Pons (tissue), 1 donor: ENCODE data around the gene KMT5B.
"Not testable (repeated sequence)": the region's sequence is repeated elsewhere in the genome, so short reads cannot be mapped to it uniquely, and the experiment has no call there.

Source experiments
- DNase-seq: peaks from one replicate; pipeline ENCODE4 v3.0.0-alpha.2; 2016; ENCODE audit warnings: low spot score

The KMT5B gene

DNA sequence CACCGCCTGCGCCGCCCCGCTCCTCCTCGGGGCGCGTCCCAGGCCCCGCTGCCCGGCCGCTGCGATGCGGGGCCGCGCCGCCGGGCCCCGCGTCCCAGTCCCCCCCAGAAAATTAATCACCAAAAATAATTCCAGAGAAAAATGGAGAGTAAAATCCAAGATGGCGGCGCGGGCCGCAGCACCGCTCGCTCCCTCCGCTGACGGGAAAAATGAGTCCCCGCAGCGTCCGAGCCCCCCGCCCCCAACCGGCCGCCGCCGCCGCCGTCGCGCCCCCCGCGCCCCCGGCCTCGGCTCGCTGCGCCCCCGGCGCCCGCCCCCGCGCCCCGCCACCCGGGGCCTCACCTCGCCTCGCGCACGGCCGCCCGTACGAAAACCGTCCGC lies at the start of gene KMT5B:
Gene KMT5B, minus strand, starts transcription at position 162 of the 381 bp plus-strand sequence. CDS start 23,220 bp downstream, outside the sequence.
- DNase-seq: no peak

DNA sequence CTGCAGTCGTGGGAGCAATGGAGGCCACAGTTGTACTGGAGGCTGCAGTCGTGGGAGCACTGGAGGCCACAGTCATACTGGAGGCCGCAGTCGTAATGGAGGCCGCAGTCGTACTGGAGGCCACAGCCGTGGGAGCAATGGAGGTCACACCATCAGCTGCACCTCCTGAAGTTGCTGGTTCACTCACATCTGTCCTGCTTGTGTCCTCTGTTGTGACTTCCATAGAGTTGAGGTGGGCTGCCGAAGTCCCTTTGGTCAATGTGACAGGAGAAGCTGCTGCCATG lies 49.4 kb upstream of the KMT5B start:
- DNase-seq: no peak

DNA sequence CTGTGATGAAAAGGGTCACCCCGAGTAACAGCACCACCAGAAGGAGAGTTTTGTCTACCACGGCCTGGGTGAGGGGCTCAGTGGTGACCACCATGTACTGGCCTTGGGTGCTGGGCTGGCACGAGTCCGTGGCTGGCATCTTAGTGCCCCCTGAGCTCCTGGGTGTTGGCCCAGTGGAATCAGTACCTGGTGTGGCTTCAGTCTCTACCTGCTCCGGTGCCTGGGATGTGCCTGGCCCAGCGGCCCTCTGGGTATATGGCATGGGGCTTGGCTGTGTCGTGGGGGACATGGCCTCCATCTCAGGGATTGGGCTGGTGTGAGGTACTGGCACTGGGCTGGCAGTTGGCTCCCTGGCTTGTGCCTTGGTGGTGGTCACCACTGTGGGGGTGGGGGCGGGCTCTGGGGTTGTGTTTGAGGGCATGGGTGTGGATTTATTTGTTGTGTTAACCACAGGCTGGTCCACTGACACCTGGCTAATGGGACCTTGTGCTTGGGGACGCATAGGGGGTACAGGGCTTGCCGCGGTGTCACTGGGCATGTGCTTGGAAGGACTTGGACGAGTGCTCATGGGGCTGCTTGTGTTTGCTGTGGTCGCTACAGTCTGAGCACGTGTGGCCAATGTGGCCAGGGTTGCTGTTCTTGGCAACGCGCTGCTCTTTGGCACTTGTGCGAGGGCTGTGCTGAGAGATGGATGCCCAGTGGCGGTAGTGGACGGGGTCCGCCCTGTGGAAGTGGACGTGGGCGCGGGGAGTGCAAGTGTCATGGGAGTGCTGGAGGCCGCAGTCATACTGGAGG lies 48.9 kb upstream of the KMT5B start:
- no peak for DNase-seq

DNA sequence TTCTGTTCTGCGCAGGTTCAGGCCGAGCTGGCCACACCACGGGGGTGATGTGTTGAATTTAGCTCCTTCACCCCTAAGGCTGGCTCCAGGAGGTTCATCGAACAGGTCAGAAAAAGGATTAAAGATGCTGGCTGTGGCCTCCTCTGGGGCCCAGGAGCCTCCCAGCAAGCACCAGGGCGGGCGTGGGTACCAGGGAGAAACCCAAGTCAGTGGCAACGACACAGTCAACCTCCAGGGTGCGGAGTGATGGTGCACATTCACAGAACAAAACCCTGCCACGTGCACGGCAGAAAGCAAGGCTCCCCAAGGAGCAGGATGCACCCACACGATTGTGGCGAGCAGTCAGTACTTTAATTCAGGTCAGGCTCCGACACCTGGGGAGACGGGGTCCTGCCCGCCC lies 47.9 kb upstream of the KMT5B start:
- no peak for DNase-seq

DNA sequence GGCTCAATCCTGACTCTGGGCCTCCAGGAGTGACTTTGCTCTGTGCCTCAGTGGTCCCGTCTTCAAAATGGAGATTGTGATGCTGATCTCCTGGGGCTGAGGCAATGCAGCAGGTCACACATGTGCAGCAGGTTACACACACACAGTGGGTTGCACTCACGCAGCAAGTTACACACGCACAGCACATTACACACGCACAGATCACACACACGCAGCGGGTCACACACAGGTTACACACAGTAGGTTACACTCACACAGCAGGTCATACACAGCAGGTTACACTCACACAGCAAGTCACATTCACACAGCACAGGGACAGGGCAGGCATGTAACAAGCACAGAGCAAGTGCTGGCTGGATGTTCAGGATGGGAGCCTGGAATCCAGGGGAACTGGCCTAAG lies 47.4 kb upstream of the KMT5B start:
- DNase-seq: no peak

DNA sequence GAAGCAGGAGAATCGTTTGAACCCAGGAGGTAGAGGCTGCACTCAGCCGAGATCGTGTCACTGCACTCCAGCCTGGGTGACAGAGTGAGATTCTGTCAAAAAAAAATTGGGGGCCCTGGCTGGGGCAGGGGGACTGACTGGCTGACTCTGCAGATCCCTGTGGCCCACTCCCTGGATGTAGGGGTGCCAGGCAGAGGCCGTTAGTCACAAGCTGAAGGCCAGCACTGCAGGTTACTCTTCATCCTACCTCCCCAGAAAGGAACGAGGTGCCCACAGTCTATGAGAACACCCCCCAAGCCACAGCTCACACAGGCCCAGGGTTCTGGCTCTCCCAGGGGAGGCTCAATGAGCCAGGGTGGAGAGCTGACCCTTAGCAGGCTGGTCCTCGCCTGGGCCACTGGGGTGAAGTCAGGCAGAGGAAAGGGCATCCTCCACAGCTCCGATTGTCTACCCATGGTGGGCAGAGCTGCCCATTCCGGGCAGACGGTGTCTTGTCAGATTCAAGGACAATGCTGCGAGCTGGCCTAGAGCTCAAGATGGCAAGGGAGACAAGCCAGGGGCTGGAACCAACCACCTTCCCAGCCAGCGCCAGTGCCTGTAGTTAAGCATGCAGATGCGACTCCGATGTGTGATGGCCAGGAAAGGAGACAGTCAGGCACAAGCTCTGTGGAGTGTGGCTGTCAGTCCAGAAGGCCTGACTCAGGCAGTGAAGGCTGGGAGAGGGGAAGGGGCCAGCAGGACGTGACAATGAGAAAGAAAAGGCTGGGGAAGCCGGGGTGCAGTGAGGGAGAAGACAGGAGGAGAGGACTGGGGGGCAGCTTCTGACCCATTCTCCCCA lies 46.2 kb upstream of the KMT5B start:
- DNase-seq: no peak

DNA sequence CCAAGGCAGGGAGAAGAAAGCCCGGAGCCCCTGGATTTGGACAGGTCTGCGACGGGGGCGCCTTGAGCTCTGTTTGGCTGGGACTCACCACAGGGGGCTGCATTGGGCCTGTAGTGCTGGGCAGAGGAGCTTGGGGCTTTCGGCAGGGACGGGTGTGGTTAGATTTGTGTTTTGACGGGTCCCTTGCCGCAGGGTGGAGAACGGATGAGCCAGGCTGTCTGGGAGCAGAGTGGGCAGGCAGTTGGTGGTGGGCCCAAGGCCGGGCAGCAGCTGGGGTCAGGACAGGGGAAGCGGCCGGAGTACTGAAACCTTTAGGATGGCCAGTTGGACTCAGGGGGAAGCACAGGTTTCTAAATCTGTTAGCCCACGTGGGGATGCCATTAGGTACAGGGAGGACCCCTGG lies 45.3 kb upstream of the KMT5B start:
- DNase-seq: no peak

DNA sequence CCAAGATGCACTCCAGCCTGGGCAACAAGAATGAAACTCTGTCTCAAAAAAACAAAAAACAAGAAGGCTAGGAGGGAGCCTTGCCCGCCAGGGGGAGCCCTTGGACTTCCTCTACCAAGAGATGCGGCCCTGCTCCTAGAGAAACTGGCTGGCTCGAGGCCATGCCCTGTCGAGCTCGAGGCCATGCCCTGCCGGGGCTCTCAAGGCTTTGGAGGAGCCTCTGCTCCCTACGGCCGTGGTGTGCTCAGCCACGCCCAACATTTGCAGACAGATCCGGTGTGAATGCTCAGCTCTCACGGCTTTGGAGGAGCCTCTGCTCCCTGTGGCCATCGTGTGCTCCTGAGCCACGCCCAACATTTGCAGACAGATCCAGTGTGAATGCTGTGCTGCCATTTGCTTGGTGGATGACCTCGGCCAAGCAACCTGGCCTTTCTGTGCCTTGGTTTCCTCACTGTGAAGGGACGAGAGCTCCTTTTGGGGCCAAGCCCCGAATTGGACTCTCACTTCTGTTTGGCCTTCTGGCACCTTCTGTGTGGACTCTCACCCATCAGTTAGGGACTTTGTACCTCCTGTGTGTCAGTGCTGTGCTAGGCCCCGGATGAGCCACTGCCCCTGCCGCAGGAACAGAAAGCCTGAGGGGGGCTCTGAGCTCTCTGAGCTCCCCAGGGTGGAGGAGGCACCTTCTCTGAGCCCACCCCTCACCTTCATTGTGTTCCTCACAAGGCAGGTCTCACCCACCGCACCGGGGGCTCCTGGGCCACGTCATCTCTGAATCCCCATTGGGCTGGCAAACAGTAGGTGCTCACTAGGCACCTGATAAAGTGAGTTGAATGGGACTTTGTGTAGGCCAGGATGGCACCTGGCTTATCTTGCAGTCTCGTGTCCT lies 44.6 kb upstream of the KMT5B start:
- DNase-seq: peak; percentile 96

DNA sequence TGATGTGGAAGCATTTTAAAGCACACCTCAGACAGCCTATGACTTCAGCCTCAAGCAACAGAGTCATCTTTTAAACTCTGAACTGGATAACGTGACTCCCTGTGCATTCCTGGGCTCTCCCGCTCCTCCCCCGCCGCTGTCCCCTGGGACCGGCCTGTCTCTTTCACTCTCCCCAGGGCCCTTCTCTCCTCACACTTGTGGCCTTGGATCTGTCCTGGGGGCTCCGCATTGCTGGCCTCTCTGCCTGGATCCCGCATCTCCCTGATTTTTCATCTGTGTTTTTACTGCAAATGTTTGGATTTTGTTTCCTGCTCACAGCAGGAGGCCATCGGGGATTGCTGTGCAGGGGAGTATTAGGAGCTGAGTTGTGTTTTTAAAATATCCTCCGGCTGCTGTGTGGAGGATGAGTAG lies 43.2 kb upstream of the KMT5B start:
- no peak for DNase-seq

DNA sequence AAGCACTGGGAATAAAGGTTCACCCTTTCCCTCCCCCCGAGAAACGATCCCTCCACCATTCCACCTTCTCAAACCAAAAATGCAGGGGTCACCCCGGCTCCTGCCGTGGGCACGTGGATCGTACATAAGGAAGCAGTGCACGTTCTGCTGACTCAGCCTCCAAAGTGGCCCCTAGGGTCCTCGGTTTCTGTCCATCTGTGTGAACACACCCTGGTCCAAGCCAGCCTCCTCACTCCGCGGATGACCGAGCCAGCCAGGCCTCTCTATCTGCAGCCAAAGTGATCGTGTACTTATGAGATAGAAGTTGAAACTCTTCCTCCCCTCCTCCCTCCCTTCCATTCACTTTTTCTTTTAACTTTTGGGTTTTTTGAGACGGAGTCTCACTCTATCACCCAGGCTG lies 42.4 kb upstream of the KMT5B start:
- no peak for DNase-seq

DNA sequence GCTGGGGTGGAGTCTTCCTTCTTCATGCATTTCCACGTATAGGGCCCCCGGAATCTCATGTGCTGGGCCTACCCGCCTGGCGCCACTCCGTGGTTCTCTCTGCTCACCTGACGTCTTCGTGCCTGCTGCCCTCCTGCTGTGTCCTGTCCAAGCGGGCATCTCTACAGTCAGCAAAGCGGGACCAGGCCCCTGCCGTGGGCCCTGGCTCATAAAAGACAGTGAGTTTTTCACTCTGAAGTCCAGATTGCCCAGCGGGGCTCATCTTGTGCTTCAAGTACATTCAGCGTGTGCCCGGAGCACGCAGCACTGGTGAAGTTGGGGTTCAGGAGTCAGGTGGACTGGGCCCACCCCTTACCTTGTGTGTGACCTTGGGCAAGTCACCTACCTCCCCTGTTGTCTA lies 41.3 kb upstream of the KMT5B start:
- no peak for DNase-seq

DNA sequence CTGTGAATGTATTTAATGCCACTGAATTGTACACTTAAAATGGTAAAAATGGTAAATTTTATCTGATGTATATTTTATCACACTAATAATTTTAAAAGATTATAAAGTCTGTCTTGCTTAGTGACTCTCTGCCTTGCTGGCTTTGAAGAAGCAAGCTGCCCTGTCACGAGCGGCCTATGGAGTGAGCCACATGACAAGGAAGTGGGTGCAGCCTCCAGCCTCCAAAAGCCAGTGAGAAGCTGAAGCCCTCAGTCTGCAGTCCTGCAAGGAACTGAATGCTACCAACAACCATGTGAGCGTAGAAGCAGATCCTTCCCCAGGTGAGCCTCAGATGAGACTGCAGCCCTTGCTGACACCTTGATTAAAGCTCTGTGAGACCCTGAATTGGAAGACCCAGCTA lies 38.7 kb upstream of the KMT5B start:
- no peak for DNase-seq

DNA sequence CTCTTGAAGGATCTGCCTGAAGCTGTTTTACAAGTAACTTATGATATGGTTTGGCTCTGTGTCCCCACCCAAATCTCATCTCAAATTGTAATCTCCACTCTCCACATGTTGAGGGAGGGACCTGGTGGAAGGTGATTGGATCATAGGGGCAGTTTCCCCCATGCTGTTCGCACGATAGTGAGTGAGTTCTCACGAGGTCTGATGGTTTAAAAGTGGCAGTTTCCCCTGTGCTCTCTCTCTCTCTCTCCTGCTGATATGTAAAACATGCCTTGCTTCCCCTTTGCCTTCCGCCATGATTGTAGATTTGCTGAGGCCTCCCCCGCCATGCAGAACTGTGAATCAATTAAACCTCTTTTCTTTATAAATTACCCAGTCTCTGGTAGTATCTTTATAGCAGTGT lies 31.8 kb upstream of the KMT5B start:
- not testable (repeated sequence) for DNase-seq

DNA sequence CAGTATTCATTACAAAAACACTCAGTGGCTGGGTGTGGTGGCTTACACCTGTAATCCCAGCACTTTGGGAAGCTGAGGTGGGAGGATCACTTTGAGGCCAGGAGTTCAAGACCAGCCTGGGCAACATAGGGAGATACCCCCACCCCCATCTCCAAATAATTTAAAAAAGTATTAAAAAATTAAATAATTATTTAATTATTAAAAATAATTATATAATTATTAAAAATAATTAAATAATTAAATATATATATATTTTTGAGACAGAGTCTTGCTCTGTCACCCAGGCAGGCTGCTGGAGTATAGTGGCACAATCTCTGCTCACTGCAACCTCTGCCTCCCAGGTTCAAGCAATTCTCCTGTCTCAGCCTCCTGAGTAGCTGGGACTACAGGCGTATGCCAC lies 30.8 kb upstream of the KMT5B start:
- DNase-seq: not testable (repeated sequence)

DNA sequence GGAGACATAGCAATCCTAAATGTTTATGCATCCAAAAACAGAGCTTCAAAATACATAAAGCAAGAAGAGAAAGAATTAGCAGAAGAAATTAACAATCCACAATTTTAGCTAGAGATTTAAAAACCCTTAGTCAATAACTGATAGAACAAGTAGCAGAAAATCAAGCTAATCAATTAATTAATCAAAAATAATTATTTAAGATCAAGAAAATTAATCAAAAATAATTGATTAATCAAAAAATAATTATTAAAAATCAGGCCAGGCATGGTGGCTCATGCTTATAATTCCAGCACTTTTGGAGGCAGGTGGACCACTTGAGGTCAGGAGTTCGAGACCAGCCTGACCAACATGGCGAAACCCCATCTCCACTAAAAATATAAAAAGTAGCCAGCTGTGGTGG lies 29.5 kb upstream of the KMT5B start:
- DNase-seq: no peak

DNA sequence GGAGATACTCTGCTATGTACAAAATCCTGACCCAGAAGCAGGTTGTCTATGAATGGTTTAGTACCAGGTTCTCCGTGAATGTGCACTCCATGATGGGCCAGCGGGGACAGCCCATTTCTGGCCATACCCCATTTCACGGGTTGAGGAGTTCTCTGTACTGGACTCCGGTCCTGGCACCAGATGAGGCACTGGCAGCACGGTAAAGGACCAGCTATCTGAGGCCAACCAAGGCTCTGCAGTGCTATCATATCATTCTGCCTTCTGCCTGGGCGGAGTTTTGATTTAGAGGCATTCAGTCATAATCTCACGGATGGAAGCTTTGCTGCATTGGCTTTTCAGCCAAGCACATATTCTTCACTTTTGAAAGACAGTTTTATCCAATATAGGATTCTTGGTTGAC lies 18.5 kb upstream of the KMT5B start:
- DNase-seq: no peak

DNA sequence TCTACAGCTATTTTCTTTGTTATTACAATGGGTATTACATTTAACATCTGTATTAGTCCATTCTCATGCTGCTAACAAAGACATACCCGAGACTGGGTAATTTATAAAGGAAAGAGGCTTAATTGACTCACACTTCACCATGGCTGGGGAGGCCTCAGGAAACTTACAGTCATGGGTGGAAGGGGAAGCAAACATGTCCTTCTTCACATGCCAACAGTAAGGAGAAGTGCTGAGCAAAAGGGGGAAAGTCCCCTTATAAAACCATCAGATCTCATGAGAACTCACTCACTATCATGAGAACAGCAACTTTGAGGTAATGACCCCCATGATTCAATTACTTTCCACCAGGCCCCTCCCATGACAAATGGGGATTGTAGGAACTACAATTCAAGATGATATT lies 16.5 kb upstream of the KMT5B start:
- no peak for DNase-seq

DNA sequence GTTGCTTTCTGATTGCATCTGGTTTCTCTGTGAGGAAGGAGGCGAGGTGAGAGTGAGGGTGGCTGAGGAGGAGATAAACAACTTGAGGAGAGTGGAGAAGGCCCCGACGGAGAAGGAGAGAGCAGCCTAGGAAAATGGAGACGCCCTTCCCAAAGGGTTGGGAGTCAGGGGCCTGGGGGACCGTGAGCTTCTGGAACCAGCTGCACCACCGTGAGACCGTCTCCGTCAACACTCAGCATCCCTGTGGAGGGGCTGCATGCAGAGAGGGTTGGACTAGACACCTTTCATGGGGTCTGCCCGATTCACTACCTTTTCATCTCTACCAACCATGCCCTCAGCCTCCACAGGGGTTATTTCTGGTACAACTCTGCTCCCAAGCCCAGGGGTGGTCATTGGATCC lies 13.3 kb upstream of the KMT5B start:
- DNase-seq: no peak

DNA sequence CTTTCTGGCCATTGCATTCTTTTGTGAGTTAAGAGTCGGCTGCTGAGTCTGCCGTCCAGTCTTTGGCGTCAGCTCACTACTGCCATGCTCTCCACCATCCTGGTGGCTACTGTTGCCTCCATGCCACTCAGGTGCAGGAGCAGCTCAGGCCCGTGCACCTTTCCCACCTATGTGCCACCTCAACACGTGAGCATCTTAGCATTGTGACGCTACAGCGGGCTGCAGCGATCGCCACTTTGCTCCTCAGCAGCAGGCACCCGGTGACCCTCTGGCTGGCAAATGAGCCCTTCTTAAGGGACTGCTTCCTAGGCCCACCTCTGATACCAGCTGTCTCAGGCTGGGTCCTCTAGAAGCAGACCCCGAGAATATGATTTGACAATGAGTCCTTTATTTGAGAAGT lies 11.5 kb upstream of the KMT5B start:
- DNase-seq: no peak

DNA sequence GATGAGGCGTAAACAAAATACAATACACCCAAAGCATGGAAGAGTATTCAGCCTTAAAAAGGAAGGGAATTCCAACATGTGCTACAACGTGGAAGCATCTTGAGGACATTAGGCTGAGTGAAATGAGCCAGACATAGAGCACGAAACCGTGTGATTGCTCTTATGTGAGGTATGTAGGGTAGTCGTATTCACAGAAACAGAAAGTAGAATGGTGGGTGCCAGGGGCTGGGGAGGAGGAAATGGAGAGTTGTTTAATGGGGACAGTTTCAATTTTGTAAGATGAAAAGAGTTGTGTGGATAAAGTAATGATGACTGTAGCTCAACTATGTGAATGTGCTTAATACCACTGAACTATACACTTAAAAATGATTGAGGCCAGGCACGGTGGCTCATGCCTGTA lies 10.2 kb upstream of the KMT5B start:
- DNase-seq: no peak

DNA sequence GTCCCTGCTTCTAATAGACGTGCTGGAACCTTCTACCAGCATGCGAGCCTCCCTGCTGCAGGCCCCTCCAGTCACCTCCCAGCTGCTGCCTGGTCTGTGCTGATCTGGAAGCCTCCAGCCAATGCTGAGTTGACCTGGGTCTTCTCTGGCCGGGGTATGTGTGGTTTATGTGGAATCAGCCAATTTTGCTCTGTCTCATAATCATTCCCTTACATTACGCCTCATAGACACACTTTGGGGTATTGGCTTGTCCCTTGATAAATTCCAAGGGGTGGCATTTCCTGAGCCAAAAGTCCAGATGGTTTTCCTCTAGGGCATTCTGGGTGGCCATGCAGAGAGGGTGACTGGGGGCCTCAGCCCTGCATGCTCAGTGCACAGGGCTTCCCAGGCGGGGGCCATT lies 8.3 kb upstream of the KMT5B start:
- no peak for DNase-seq

DNA sequence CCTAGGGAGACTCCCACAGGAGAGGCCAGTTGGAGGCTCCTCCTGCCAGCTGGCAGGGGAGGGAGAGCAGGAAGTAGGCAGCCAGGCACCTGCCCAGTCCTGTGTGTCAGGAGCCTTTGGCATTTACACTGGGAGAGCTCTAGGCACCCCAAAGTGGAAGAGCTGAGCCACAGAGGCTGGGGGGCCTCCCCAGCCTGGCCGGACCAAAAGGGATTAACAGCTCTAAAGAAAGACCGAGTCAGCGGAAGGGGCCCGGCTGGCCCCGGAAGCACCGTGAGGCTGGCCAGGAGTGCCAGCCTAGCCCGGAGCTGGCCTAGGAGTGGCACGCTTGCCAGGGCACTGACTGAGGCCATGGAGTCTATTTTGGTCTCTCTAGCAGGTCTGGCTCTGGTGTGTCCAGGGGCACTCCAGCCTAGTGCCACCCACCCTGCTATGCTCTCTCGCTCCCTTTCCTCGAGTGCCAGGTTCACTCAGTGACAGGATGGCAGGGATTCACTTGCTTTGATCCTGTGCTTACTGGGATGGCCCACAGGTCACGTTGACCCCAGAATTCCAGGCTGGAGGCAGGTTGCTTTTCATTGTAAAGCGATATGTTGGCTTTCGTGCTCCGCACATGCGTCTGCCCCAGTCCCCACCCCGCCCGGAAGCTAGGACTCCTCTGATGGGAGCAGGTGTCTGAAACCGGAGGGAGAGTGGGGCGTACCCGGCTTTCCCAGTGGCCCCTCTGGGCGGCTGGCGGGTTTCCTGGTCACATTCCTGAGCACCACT lies 3.3 kb upstream of the KMT5B start:
- no peak for DNase-seq
